Keratinocyte (primary cell): ENCODE data around the gene BAHCC1.

Experiments used
- CTCF ChIP-seq, 3 experiments: IDR thresholded peaks in 1 of 3; conservative IDR thresholded peaks in 1 of 3; optimal IDR thresholded peaks in 1 of 3; 2 replicates in 2 of 3; 3 replicates in 1 of 3; pipeline versions ENCODE3 to v1.5.1; 2011; ENCODE audit warnings: low read length in 3 of 3, mild to moderate bottlenecking in 3 of 3, moderate library complexity in 2 of 3, control low read depth in 1 of 3, inconsistent platforms in 1 of 3; ENCODE audit not compliant: insufficient read depth in 2 of 3; ENCODE audit errors: extremely low read depth in 1 of 3
- EZH2 ChIP-seq: IDR thresholded peaks from one replicate; pipeline ENCODE4 v1.6.1; 2012; ENCODE audit warnings: inconsistent platforms, mild to moderate bottlenecking, low read length, moderate library complexity

GRCh38 chr17:81366648-81367047 lies 28.6 kb upstream of the BAHCC1 start:
- TF ChIP-seq EZH2 (no peak), CTCF (optimal IDR thresholded peaks at IDR 0.05 in 1 of 3, IDR thresholded peaks at IDR 0.05 in 1 of 3, conservative IDR thresholded peaks at IDR 0.05 in 1 of 3; ENCODE audit: extremely low read depth in 1 of 3, insufficient read depth in 2 of 3, low read length in 3 of 3) (no peak)
